PC-9 (cell line): ENCODE data around the gene PAGR1. TPM values are rescaled to one million over a fixed set of nuclear protein-coding genes. Genes with fewer than 3 reads are reported as not detected.

Experiments used
- BruUV-seq: library from RNA; stranded (reverse); fragments of 400-500 nt; replicated peaks from 2 replicates; lab custom pipeline; 2021; lab: Mats Ljungman, UMichigan
- CTCF ChIA-PET: fragments of 300-600 bp; sonication (Branson Sonifier 250); formaldehyde crosslinking; loops from one replicate; lab custom pipeline; 2022; ENCODE audit warnings: antibody characterized with exemption; lab: Charles Lee
- POLR2A ChIA-PET: fragments of 300-600 bp; sonication (Branson Sonifier 250); formaldehyde crosslinking; loops from one replicate; lab custom pipeline; 2022; ENCODE audit warnings: antibody characterized with exemption; ENCODE audit not compliant: unreplicated experiment; lab: Charles Lee
- DNase-seq, 2 experiments: peaks; one replicate each; pipeline versions ENCODE4 v3.0.0 to v3.0.0-alpha.2; 2015 to 2022; ENCODE audit warnings: mixed read lengths in 1 of 2
- H2AFZ ChIP-seq: fragments of 200-600 bp; sonication (generic); 2 replicates; pipeline ENCODE4 v1.8.1; 2017; ENCODE audit warnings: antibody characterized with exemption
- H3F3A ChIP-seq: fragments of 200-600 bp; sonication (generic); 2 replicates; pipeline ENCODE4 v1.8.1; 2017; ENCODE audit warnings: antibody characterized with exemption, mild to moderate bottlenecking, low read depth; ENCODE audit not compliant: insufficient read depth
- H3K27ac ChIP-seq: fragments of 200-600 bp; sonication (generic); 2 replicates; pipeline ENCODE4 v1.6.1; 2016; ENCODE audit warnings: mixed run types
- H3K27me3 ChIP-seq: fragments of 200-600 bp; sonication (generic); 2 replicates; pipeline ENCODE4 v1.6.1; 2016; ENCODE audit warnings: low read depth, mixed run types; ENCODE audit not compliant: insufficient read depth
- H3K36me3 ChIP-seq: fragments of 200-600 bp; sonication (generic); 2 replicates; pipeline ENCODE4 v1.6.1; 2016; ENCODE audit warnings: low read depth, mixed run types
- H3K4me1 ChIP-seq: fragments of 200-600 bp; sonication (generic); replicated peaks from 2 replicates; pipeline ENCODE4 v1.6.1; 2016; ENCODE audit warnings: mixed run types; ENCODE audit not compliant: insufficient read depth
- H3K4me2 ChIP-seq: fragments of 200-600 bp; sonication (generic); 2 replicates; pipeline ENCODE4 v1.6.1; 2017; ENCODE audit warnings: mixed run types
- H3K4me3 ChIP-seq: fragments of 200-600 bp; sonication (generic); 2 replicates; pipeline ENCODE4 v1.6.1; 2016; ENCODE audit warnings: mixed run types
- H3K79me2 ChIP-seq: fragments of 200-600 bp; sonication (generic); 2 replicates; pipeline ENCODE4 v1.6.1; 2017; ENCODE audit warnings: low read depth, mixed run types
- H3K9me2 ChIP-seq: fragments of 200-600 bp; sonication (generic); 2 replicates; pipeline ENCODE4 v1.8.1; 2017; ENCODE audit warnings: mild to moderate bottlenecking; ENCODE audit not compliant: insufficient read depth
- H3K9me3 ChIP-seq: fragments of 200-600 bp; sonication (generic); 2 replicates; pipeline ENCODE4 v1.8.1; 2016; ENCODE audit warnings: low read depth; ENCODE audit not compliant: insufficient read depth
- H4K20me1 ChIP-seq: fragments of 200-600 bp; sonication (generic); 2 replicates; pipeline ENCODE4 v1.8.1; 2017; ENCODE audit not compliant: insufficient read depth
- EZH2 ChIP-seq: fragments of 200-600 bp; sonication (generic); IDR thresholded peaks from 2 replicates; pipeline ENCODE4 v1.8.0; 2017; ENCODE audit warnings: antibody characterized with exemption, low read depth
- intact Hi-C: fragments of 100-400 bp; cut with micrococcal nuclease; formaldehyde crosslinking; loops from one replicate; pipeline ENCODE4 v1.10.0; 2022; ENCODE audit not compliant: unreplicated experiment
- total RNA-seq: library from RNA; stranded (reverse); gene quantifications from 2 replicates; pipeline ENCODE4 v1.2.3, GENCODE V29; 2021
- TF ChIP-seq, protein P1 (sequence below): fragments of 200-600 bp; sonication (generic); conservative IDR thresholded peaks from 2 replicates; pipeline ENCODE4 v1.6.1; 2017; ENCODE audit warnings: mixed run types, antibody characterized with exemption, mild to moderate bottlenecking, moderate library complexity

The PAGR1 gene
- total RNA-seq, 1 experiment from 2014 or later = 27.5 TPM

- Histone ChIP-seq H3K4me3 (no peak overlapping the region), H3K27ac (no peak overlapping the region), H3K79me2 (no peaks in the 10 kb centered on the region), H3K9me2 (no peaks in the 10 kb centered on the region), H3K4me2 (no peak overlapping the region), H3F3A (peaks cover 4% of the 10 kb centered on the region; the same call in 1 of the 2 replicates), H3K4me1 (no peaks in the 10 kb centered on the region), H2AFZ (no peak overlapping the region), H3K36me3 (peaks cover 4% of the 10 kb centered on the region; the same call in 1 of the 2 replicates), H3K9me3 (no peaks in the 10 kb centered on the region), H3K27me3 (no peaks in the 10 kb centered on the region), H4K20me1 (no peaks in the 10 kb centered on the region)
- DNase-seq = no peak
- TF ChIP-seq, protein P1, sequence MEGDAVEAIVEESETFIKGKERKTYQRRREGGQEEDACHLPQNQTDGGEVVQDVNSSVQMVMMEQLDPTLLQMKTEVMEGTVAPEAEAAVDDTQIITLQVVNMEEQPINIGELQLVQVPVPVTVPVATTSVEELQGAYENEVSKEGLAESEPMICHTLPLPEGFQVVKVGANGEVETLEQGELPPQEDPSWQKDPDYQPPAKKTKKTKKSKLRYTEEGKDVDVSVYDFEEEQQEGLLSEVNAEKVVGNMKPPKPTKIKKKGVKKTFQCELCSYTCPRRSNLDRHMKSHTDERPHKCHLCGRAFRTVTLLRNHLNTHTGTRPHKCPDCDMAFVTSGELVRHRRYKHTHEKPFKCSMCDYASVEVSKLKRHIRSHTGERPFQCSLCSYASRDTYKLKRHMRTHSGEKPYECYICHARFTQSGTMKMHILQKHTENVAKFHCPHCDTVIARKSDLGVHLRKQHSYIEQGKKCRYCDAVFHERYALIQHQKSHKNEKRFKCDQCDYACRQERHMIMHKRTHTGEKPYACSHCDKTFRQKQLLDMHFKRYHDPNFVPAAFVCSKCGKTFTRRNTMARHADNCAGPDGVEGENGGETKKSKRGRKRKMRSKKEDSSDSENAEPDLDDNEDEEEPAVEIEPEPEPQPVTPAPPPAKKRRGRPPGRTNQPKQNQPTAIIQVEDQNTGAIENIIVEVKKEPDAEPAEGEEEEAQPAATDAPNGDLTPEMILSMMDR = no peak
- TF ChIP-seq EZH2 = no peak
- ChIA-PET CTCF (interaction anchor here (1.3 kb wide), 1 partner anchor 11 kb away, joined by 3 read pairs; no protein-coding TSS in a partner anchor), POLR2A (interaction anchor here (0.6 kb wide), 1 partner anchor 49 kb away, joined by 12 read pairs; no protein-coding TSS in a partner anchor)
- BruUV-seq = no TSS peak
- intact Hi-C loops = no loop called here
Observed at GRCh38 chr16:29837841-29838240, 21.9 kb downstream of the PAGR1 start.

DNA sequence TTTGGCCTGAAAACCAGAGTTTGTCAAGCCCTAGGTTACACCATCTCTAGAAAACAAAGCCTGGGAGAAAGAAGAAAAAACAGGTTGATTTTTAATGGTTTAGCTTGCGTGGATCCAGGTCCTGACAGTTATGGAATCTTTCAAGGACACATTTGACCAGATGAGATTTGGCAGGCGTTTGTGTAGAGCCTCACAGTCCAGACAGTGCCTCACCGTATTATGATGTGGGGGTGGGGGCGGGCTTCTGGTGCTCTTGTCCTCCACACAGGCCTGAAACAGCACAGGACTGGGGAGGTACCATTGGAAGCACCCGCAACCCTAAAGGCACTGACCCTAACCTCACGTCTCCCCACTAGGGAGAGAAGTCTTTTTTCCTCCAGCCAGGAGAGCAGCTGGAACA lies 23.9 kb downstream of the PAGR1 start:
- Histone ChIP-seq H4K20me1 (no peaks in the 10 kb centered on the region), H3K4me2 (no peak overlapping the region), H3K9me3 (no peaks in the 10 kb centered on the region), H3K27me3 (no peaks in the 10 kb centered on the region), H3K27ac (no peak overlapping the region), H3F3A (no peaks in the 10 kb centered on the region; the same call in 1 of the 2 replicates), H3K4me1 (no peaks in the 10 kb centered on the region), H2AFZ (no peak overlapping the region), H3K79me2 (no peaks in the 10 kb centered on the region), H3K36me3 (peaks cover 4% of the 10 kb centered on the region; the same call in 1 of the 2 replicates), H3K9me2 (no peaks in the 10 kb centered on the region), H3K4me3 (no peak overlapping the region)
- TF ChIP-seq, protein P1 = no peak
- TF ChIP-seq EZH2 = no peak
- no TSS peak for BruUV-seq
- DNase-seq = no peak
- CTCF ChIA-PET = no interaction called here
- intact Hi-C loops = no loop called here
- POLR2A ChIA-PET = no interaction called here

DNA sequence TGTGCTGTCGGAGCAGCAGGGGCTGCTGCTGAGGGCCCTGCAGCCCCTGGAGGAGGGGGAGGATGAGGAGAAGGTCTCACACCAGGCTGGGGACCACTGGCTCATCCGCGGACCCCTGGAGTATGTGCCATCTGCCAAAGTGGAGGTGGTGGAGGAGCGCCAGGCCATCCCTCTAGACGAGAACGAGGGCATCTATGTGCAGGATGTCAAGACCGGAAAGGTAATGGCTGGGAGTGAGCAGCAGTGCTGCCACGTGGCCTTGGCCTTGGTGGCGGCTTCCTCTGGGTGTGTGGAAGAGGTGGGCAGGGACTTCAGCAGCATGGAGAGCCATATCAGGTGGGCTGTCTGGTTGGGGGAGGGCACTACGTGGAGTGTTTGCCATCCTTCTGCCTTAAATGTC lies 24.3 kb downstream of the PAGR1 start:
- CTCF ChIA-PET = no interaction called here

More for the DNA sequence above, 24.3 kb downstream of the PAGR1 start:
- H3K4me2 ChIP-seq = no peak overlapping the region
- H3K79me2 ChIP-seq = no peaks in the 10 kb centered on the region
- no TSS peak for BruUV-seq
- no peak for DNase-seq
- no peaks in the 10 kb centered on the region; the same call in 1 of the 2 replicates for H3F3A ChIP-seq
- no peaks in the 10 kb centered on the region for H3K9me2 ChIP-seq
- no peaks in the 10 kb centered on the region for H3K4me1 ChIP-seq
- POLR2A ChIA-PET = no interaction called here
- H3K4me3 ChIP-seq = no peak overlapping the region
- intact Hi-C loops = no loop called here
- 0 out of 2 replicates have a peak, but pooled peaks cover under 1% of the 10 kb centered on the region for H3K36me3 ChIP-seq
- H4K20me1 ChIP-seq = no peaks in the 10 kb centered on the region
- no peaks in the 10 kb centered on the region for H3K9me3 ChIP-seq
- TF ChIP-seq EZH2 = no peak
- TF ChIP-seq, protein P1 = no peak
- no peaks in the 10 kb centered on the region for H3K27me3 ChIP-seq
- H3K27ac ChIP-seq = no peak overlapping the region
- H2AFZ ChIP-seq = no peak overlapping the region
